GM21367 (cell line): ENCODE measurements around the gene CFHR5.
A peak's percentile ranks its signal among the peaks of the same experiment; 100 is the strongest.
"Not testable (repeated sequence)": the region's sequence is repeated elsewhere in the genome, so short reads cannot be mapped to it uniquely, and the experiment has no call there.

Experiments used
- ATAC-seq: cut with Tn5 transposase; IDR thresholded peaks from one replicate; pipeline ENCODE4 v1.9.1; 2021; ENCODE audit not compliant: unreplicated experiment

Gene CFHR5

DNA sequence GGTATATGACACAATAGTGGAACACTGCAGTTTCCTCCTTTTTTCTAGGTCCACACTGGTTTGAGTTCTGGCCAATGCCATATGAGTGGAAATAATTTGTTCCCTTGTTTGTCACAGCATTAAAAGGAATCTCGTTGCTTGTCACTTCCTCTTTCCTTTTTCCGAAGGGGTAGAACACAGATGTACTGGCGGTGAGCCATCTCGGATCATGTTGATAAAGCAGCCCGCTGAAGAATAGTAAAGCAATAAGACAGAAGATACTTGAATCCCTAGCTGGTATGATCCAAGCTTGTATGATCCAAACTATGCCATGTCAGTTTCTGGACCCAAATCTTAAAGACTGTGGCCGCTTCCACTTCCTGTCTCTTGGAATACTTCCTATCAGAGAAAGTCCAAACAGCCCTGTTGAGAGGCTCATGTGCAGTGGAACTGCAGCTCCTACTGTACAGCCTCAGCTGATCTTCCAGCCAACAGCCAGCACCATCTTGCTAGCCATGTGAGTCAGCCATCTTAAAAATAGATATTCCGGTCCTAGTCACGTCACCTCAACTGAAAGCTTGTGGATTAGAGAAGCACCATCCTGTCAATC, 40.3 kb downstream of the CFHR5 start:
- ATAC-seq: no peak

DNA sequence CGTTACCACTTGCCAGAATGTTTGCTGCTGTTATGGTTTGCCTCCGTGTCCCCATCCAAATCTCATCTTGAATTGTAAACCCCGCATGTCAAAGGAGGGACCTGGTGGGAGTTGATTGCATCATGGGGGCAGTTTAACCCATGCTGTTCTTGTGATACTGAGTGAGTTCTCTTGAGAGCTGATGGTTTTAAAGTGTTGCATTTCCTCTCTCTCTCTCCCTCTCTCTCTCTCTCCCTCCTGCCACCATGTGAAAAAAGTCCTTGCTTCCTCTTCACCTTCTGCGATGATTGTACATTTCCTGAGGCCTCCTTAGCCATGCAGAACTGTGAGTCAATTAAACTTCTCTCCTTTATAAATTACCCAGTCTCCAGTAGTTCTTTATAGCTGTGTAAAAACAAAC, 44.4 kb downstream of the CFHR5 start:
- ATAC-seq: no peak

DNA sequence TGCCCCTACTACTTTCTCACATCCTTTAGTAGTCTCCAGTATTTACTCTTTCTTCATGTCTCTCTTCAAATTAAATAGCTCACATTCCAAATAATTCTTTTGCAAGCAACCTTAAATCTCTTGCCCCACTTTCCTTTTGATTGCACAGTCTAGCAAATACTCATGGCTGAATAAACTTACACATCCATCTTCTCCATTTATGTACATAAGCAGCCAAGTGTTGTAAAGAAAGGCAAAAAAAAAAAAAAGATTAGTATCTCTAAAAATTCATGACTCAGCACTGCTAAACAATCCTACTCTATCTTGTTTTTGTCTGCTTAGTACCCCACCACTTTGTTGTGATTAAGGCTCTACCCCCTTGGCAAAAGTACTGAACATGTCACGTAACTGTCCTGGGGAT, 47.1 kb downstream of the CFHR5 start:
- ATAC-seq: no peak

DNA sequence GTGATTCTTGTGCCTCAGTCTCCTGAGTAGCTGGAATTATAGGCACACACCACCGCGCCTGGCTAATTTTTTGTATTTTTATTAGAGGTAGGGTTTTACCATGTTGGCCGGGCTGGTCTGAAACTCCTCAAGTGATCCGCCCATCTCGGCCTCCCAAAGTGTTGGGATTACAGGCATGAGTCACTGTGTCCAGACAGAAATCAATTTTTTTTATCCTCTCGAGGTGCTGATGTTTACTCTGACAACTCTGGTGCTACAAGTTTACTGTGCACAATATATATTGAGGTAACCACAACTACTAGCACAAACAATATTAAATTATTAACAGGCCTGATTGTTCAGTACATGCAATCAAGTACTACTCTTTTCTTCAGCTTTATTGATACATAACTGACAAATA, 50.0 kb downstream of the CFHR5 start:
- ATAC-seq: no peak

DNA sequence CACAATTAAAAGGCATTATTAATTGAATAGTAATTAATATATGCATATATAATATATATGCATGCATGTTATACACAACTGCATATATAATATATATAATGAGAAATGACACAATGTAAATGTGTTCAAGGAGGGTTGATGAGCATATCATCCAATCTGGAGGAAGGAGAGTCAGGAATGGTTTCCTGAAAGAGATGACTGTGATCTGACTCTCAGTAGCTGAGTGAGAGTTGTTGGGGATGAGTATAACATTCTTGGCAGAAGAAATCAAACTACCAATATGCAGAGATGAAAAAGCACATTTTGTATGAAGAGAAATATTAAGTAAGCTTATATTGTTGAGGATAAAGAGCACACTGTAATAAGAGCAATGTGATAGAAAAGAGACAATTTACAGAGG, 52.4 kb downstream of the CFHR5 start:
- ATAC-seq: no peak

DNA sequence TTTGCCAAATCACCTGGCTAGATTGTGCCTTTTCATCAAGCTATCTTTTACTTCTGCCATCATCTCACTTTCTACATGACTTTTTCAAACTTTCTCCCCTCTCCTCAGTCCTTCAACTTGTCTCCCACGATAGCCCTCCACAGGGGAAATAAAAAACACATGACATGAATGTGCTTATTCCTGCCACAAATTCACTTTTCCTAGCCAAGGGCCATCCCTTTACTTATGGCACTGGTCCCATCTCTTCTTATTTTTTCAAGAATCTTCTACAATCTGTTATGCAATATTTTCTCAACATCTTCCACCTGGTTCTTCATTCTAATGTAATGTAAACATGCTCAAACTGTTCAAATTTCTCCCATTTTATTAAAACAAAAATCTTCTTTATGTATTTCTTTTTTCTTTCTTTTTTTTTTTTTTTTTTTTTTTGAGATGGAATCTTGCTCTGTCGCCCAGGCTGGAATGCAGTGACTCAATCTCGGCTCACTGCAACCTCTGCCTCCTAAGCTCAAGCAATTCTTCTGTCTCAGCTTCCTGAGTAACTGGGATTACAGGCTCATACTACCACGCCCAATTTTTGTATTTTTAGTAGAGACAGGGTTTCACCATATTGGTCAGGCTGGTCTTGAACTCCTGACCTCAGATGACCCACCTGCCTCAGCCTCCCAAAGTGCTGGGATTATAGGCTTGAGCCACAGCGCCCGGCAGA, 57.4 kb downstream of the CFHR5 start:
- ATAC-seq: not testable (repeated sequence)

DNA sequence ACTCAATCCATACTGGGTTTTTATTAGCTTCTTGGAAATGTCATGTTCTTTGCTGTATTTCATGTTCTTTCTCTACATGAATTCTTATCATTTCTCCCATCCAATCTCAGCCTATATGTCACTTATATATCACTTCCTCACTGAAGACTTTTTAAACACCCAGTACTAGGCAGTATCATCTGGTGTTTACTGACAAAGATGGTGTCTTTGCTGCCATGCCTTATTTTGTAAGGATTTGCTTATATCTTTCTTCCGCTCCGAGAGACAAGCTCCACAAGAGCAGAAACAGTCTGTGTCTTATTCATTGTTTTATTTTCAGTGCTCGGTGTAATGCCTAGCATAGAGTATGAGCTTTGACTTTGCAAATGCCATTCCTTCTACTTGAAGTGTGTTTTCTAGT, 59.5 kb downstream of the CFHR5 start:
- ATAC-seq: no peak

DNA sequence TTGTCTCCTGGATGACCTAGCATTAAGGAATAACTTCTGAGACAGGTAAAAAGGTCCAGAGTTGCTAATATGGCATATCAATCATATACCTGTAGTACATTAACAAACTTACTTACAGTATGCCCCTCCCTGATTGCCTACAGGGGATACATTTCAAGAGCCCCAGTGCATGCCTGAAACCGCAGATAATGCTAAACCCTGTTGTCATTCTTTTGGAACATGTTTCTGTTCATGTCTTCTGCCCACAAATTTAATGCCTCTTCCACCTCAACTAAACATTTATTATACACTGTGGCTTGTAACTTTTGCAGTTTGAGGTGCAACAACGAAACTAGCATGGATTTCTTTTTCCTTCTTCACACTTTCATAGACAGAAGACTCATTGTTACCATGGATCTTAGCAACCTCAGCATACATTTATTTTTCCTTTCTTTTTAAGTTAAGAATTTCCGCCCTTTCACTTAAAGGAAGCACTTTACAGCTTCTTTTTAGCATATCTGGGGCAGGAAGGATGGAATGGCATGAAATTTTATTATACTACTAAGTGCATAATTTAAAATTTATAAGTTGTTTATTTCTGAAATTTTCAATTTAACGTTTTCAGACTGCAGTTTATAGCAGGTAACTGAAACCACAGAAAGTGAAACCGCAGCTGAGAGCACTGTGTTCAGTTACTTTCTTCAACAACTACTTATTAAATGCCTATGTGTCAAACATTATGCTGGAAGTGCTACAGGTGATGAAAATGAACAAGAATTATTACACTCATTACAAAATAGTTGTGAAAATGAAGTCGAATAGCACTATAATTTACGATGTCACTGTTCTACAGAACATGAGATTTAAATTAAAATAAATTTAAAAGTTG, 64.4 kb downstream of the CFHR5 start:
- ATAC-seq: peak; percentile 75

DNA sequence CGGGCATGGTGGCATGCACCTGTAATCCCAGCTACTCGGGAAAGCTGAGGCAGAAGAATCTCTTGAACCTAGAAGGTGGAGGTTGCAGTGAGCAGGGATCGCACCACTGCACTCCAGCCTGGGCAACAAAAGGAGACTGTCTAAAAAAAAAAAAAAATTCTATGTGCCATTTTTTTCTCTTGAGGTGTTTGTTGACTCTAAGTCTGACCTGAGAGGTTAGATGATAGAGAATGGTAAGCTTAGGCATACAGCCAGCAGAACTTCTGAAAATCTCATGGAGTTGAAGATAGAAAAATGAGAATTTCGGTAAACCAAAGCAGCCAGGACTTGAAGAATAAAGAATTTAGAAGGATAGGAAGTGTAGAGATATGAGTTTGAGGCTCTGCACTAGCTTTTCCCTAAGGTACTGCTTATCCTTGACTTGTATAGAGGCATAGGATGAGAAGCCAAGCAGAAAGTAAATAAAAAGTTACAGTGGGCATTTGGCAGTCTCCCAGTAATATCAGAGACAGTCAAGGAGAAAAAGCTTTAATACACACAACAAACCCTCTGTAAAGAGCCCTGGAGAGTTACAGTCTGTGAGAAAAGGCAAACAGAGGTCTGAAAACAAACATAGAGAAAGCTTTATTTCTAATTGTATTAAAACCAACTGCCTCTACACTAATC, 65.5 kb downstream of the CFHR5 start:
- no peak for ATAC-seq

DNA sequence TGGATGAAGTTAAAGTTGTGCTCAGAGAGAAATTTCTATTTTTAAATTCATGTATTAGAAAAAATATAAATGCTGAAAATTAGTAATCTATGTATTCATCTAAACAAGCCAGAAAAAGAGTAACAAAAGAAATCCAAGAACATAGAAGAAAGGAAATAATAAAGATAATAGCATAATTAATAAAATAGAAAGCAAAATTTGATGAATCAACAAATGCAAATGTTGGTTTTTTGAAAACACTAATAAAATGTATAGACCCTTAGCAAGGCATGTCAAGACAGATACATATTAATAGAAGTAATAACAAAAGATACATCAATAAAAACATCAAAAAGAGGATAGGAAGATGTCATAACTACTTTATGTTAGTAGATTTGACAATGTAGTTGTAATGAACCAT, 71.7 kb downstream of the CFHR5 start:
- no peak for ATAC-seq
